H9 (cell line): ENCODE data around the gene TTC39C. TPM values are rescaled to one million over a fixed set of nuclear protein-coding genes. Genes with fewer than 3 reads are reported as not detected.

Source experiments
- DNase-seq: peaks from one replicate; pipeline ENCODE4 v3.0.0-alpha.2; 2017
- H2AFZ ChIP-seq: one replicate; pipeline ENCODE4 v1.6.1; 2013; ENCODE audit warnings: mild to moderate bottlenecking, low read length, control low read depth, moderate library complexity
- H2AK5ac ChIP-seq: 2 replicates; pipeline ENCODE4 v1.6.1; 2013; ENCODE audit warnings: low read length, control low read depth, mixed read lengths; ENCODE audit not compliant: insufficient read length
- H2BK120ac ChIP-seq: one replicate; pipeline ENCODE4 v1.6.1; 2013; ENCODE audit warnings: low read depth, mild to moderate bottlenecking, low read length, control low read depth, inconsistent platforms; ENCODE audit not compliant: poor library complexity, severe bottlenecking
- H2BK12ac ChIP-seq: 2 replicates; pipeline ENCODE4 v1.6.1; 2013; ENCODE audit warnings: low read length, control low read depth, mixed read lengths, low read depth; ENCODE audit not compliant: insufficient read length
- H2BK15ac ChIP-seq: 2 replicates; pipeline ENCODE4 v1.6.1; 2013; ENCODE audit warnings: low read depth, low read length, control low read depth
- H2BK20ac ChIP-seq: one replicate; pipeline ENCODE4 v1.6.1; 2013; ENCODE audit warnings: low read depth, mild to moderate bottlenecking, low read length, control low read depth, inconsistent platforms; ENCODE audit not compliant: poor library complexity, severe bottlenecking
- H2BK5ac ChIP-seq: 2 replicates; pipeline ENCODE4 v1.6.1; 2013; ENCODE audit warnings: low read length, control low read depth, mixed read lengths; ENCODE audit not compliant: insufficient read length
- H3K14ac ChIP-seq: 2 replicates; pipeline ENCODE4 v1.6.1; 2013; ENCODE audit warnings: low read length, control low read depth; ENCODE audit not compliant: insufficient read depth
- H3K18ac ChIP-seq: 2 replicates; pipeline ENCODE4 v1.6.1; 2013; ENCODE audit warnings: low read depth, mild to moderate bottlenecking, mixed read lengths, low read length, control low read depth; ENCODE audit not compliant: insufficient read length
- H3K23ac ChIP-seq: 2 replicates; pipeline ENCODE4 v1.6.1; 2013; ENCODE audit warnings: low read length, control low read depth, mixed read lengths, low read depth; ENCODE audit not compliant: insufficient read length
- H3K23me2 ChIP-seq: 2 replicates; pipeline ENCODE4 v1.6.1; 2013; ENCODE audit warnings: low read depth, mild to moderate bottlenecking, mixed read lengths, low read length, control low read depth; ENCODE audit not compliant: insufficient read length, poor library complexity, severe bottlenecking
- H3K27ac ChIP-seq: 2 replicates; pipeline ENCODE4 v1.5.1; 2013; ENCODE audit warnings: low read length, control low read depth, mixed read lengths, low read depth; ENCODE audit not compliant: insufficient read length
- H3K27me3 ChIP-seq: 2 replicates; pipeline ENCODE4 v1.6.1; 2013; ENCODE audit warnings: low read length, control low read depth, inconsistent platforms; ENCODE audit not compliant: insufficient read depth
- H3K4ac ChIP-seq: 2 replicates; pipeline ENCODE4 v1.6.1; 2013; ENCODE audit warnings: low read depth, mild to moderate bottlenecking, control low read depth, inconsistent platforms, low read length, moderate library complexity
- H3K4me1 ChIP-seq: 2 replicates; pipeline ENCODE4 v1.6.1; 2013; ENCODE audit warnings: low read length, control low read depth, inconsistent platforms; ENCODE audit not compliant: insufficient read depth
- H3K4me2 ChIP-seq: 2 replicates; pipeline ENCODE4 v1.6.1; 2013; ENCODE audit warnings: low read length, control low read depth, mixed read lengths; ENCODE audit not compliant: insufficient read length, insufficient read depth
- H3K56ac ChIP-seq: 2 replicates; pipeline ENCODE4 v1.6.1; 2013; ENCODE audit warnings: low read depth, mild to moderate bottlenecking, mixed read lengths, low read length, control low read depth; ENCODE audit not compliant: insufficient read length
- H3K79me1 ChIP-seq: 2 replicates; pipeline ENCODE4 v1.6.1; 2013; ENCODE audit warnings: low read depth, mild to moderate bottlenecking, moderate library complexity, low read length, control low read depth, inconsistent platforms; ENCODE audit not compliant: insufficient read depth, poor library complexity, severe bottlenecking
- H3K79me2 ChIP-seq: 2 replicates; pipeline ENCODE4 v1.6.1; 2013; ENCODE audit warnings: low read length, control low read depth, inconsistent platforms; ENCODE audit not compliant: insufficient read depth
- H3K9ac ChIP-seq: 2 replicates; pipeline ENCODE4 v1.6.1; 2013; ENCODE audit warnings: low read length, control low read depth, mixed read lengths; ENCODE audit not compliant: insufficient read length; ENCODE audit errors: extremely low read depth
- H3K9me3 ChIP-seq: one replicate; pipeline ENCODE4 v1.6.1; 2013; ENCODE audit warnings: low read depth, low read length, inconsistent platforms; ENCODE audit not compliant: control insufficient read depth
- H3T11ph ChIP-seq: one replicate; pipeline ENCODE4 v1.6.1; 2013; ENCODE audit warnings: mild to moderate bottlenecking, low read length, control low read depth, inconsistent platforms
- H4K20me1 ChIP-seq: one replicate; pipeline ENCODE4 v1.6.1; 2013; ENCODE audit not compliant: control insufficient read depth, insufficient read length, insufficient read depth
- H4K5ac ChIP-seq: 2 replicates; pipeline ENCODE4 v1.6.1; 2013; ENCODE audit warnings: low read depth, mild to moderate bottlenecking, mixed read lengths, low read length, control low read depth; ENCODE audit not compliant: insufficient read length
- H4K8ac ChIP-seq: replicated peaks from 2 replicates; pipeline ENCODE4 v1.6.1; 2013; ENCODE audit warnings: low read length, control low read depth, mixed read lengths, low read depth; ENCODE audit not compliant: insufficient read length
- H4K91ac ChIP-seq: 2 replicates; pipeline ENCODE4 v1.6.1; 2013; ENCODE audit warnings: low read depth, mild to moderate bottlenecking, moderate library complexity, mixed read lengths, low read length, control low read depth; ENCODE audit not compliant: insufficient read length
- H3K27ac Mint-ChIP-seq, 3 experiments: 2 replicates in 2 of 3; 3 replicates in 1 of 3; pipeline ENCODE4 v1.8.0; 2020 to 2021; ENCODE audit warnings: mixed read lengths in 3 of 3, mild to moderate bottlenecking in 1 of 3, moderate library complexity in 1 of 3
- H3K27me3 Mint-ChIP-seq: 2 replicates; pipeline ENCODE4 v1.8.0; 2021; ENCODE audit warnings: low read depth, mild to moderate bottlenecking, moderate library complexity, mixed read lengths
- H3K36me3 Mint-ChIP-seq, 3 experiments: 2 replicates in 2 of 3; 3 replicates in 1 of 3; pipeline ENCODE4 v1.8.0; 2020 to 2021; ENCODE audit warnings: low read depth in 3 of 3, mixed read lengths in 3 of 3; ENCODE audit not compliant: insufficient read depth in 1 of 3
- H3K4me1 Mint-ChIP-seq, 2 experiments: 2 replicates each; pipeline ENCODE4 v1.8.0; 2020; ENCODE audit warnings: mixed read lengths in 2 of 2
- H3K4me3 Mint-ChIP-seq, 2 experiments: 2 replicates in 1 of 2; 3 replicates in 1 of 2; pipeline ENCODE4 v1.8.0; 2020 to 2021; ENCODE audit warnings: mild to moderate bottlenecking in 2 of 2, mixed read lengths in 2 of 2, moderate library complexity in 1 of 2
- H3K9me3 Mint-ChIP-seq, 2 experiments: 2 replicates in 1 of 2; 3 replicates in 1 of 2; pipeline ENCODE4 v1.8.0; 2020; ENCODE audit warnings: mild to moderate bottlenecking in 2 of 2, mixed read lengths in 2 of 2, moderate library complexity in 1 of 2
- CTCF ChIP-seq: fragments of 200-600 bp; sonication (generic); conservative IDR thresholded peaks from 3 replicates; pipeline ENCODE4 v1.8.0; 2021; ENCODE audit warnings: antibody characterized with exemption, mild to moderate bottlenecking
- WGBS: extraction: QIAGEN DNeasy Blood & Tissue Kit; methylation state at CpG from one replicate; pipeline ENCODE4 v1.1.7; 2013; ENCODE audit warnings: missing lambda C conversion rate, low lambda C conversion rate, mixed read lengths; ENCODE audit not compliant: insufficient read length; ENCODE audit errors: extremely low coverage; 5-methylcytosine and 5-hydroxymethylcytosine counted together
- total RNA-seq: library from RNA; stranded (reverse); gene quantifications from 2 replicates; pipeline ENCODE4 v1.2.1, GENCODE V29; 2021

TTC39C gene
- total RNA-seq, 1 experiment from 2014 or later, result 18.0 TPM

- Histone ChIP-seq H3K23ac (no peak overlapping the region), H4K91ac (no peak overlapping the region), H4K20me1 (no peaks in the 10 kb centered on the region), H2BK5ac (no peak overlapping the region), H3K56ac (no peak overlapping the region), H3K79me1 (no peaks in the 10 kb centered on the region), H2BK15ac (no peak overlapping the region), H3K4me2 (no peak overlapping the region), H4K5ac (no peak overlapping the region), H2AK5ac (no peak overlapping the region), H2BK20ac (no peak overlapping the region), H2BK120ac (no peak overlapping the region), H3K9ac (no peak overlapping the region), H3K79me2 (no peaks in the 10 kb centered on the region), H3K9me3 (no peaks in the 10 kb centered on the region), H3T11ph (no peak overlapping the region), H3K4ac (no peak overlapping the region), H2BK12ac (no peak overlapping the region), H3K27ac (no peak overlapping the region), H3K14ac (no peak overlapping the region), H4K8ac (no peak overlapping the region), H3K23me2 (no peaks in the 10 kb centered on the region), H3K18ac (no peak overlapping the region), H3K27me3 (no peaks in the 10 kb centered on the region), H2AFZ (no peak overlapping the region), H3K4me1 (no peaks in the 10 kb centered on the region; the same call in 1 of the 2 replicates)
- H3K27ac Mint-ChIP-seq, result no peak overlapping the region
- no peaks in the 10 kb centered on the region for H3K9me3 Mint-ChIP-seq
- H3K4me1 Mint-ChIP-seq, result no peaks in the 10 kb centered on the region
- no CpG with 5 or more reads among the region's 2 CpGs for WGBS
- no peak overlapping the region for H3K4me3 Mint-ChIP-seq
- H3K36me3 Mint-ChIP-seq, result no peaks in the 10 kb centered on the region
- no peaks in the 10 kb centered on the region; the same call in 1 of the 2 replicates for H3K27me3 Mint-ChIP-seq
- no peak for TF ChIP-seq CTCF
- no peak for DNase-seq
Measured at GRCh38 chr18:24003903-24004640, 10.5 kb upstream of the TTC39C start.
